A549 (cell line): ENCODE results near the gene NLK. TPM values are rescaled to one million over a fixed set of nuclear protein-coding genes. Genes with fewer than 3 reads are reported as not detected.
A peak's percentile ranks its signal among the peaks of the same experiment; 100 is the strongest.

ENCODE experiments used
- ATAC-seq, 2 experiments: fragments of 200-7000 bp in 1 of 2; fragments of >200 bp in 1 of 2; cut with Nextera tagmentation in 1 of 2; cut with Tn5 transposase in 1 of 2; 3 replicates each; pipeline versions ENCODE4 v1.8.0 to v1.9.1; 2018 to 2020; ENCODE audit warnings: mild to moderate bottlenecking in 1 of 2, moderate library complexity in 1 of 2
- CTCF ChIA-PET: fragments of 300-600 bp; sonication (Branson Sonifier 250); formaldehyde crosslinking; extraction: SDS; loops from one replicate; lab custom pipeline; 2021; ENCODE audit warnings: antibody characterized with exemption, inconsistent platforms; lab: Yijun Ruan, JAX
- POLR2A ChIA-PET: fragments of 350-600 bp; formaldehyde crosslinking; extraction: SDS; loops from one replicate; lab custom pipeline; 2021; ENCODE audit warnings: antibody characterized with exemption, inconsistent platforms; lab: Yijun Ruan, JAX
- DNase-seq, 2 experiments: peaks; one replicate each; pipeline versions ENCODE4 v3.0.0 to v3.0.0-alpha.2; 2011 to 2016; ENCODE audit warnings: low read depth in 1 of 2, low spot score in 1 of 2
- FAIRE-seq: peaks from 2 replicates; lab custom pipeline; 2011; peaks lifted over from hg19 to GRCh38; lab: Jason Lieb, UNC
- H3K27ac ChIP-seq, 2 experiments: fragments of >200 bp; sonication (Bioruptor Twin); formaldehyde crosslinking; 3 replicates each; pipeline ENCODE4 v1.5.1; 2016 to 2017
- H3K4me1 ChIP-seq: fragments of >200 bp; sonication (Bioruptor Twin); formaldehyde crosslinking; 3 replicates; pipeline ENCODE4 v1.6.1; 2016
- H3K4me2 ChIP-seq: fragments of >200 bp; sonication (Bioruptor Twin); formaldehyde crosslinking; 3 replicates; pipeline ENCODE4 v1.6.1; 2016
- H3K4me3 ChIP-seq: fragments of >200 bp; sonication (Bioruptor Twin); formaldehyde crosslinking; 3 replicates; pipeline ENCODE4 v1.5.1; 2016
- H3K9me3 ChIP-seq: fragments of >200 bp; sonication (Bioruptor Twin); formaldehyde crosslinking; 3 replicates; pipeline ENCODE4 v1.6.1; 2016
- CHD2 ChIP-seq: fragments of 150-350 bp; IDR thresholded peaks from 2 replicates; pipeline ENCODE4 v1.6.1; 2014; ENCODE audit warnings: low read length; ENCODE audit not compliant: partially characterized antibody
- CTCF ChIP-seq: fragments of >200 bp; sonication (Bioruptor Twin); formaldehyde crosslinking; IDR thresholded peaks from 3 replicates; pipeline ENCODE4 v1.5.1; 2016
- FOSL2 ChIP-seq, 2 experiments: fragments of 450-650 bp in 1 of 2; fragments of >200 bp in 1 of 2; sonication (Bioruptor Twin) in 1 of 2; formaldehyde crosslinking; IDR thresholded peaks; 2 replicates each; pipeline versions ENCODE4 v1.5.0 to v1.6.1; 2016 to 2020; ENCODE audit warnings: mild to moderate bottlenecking in 1 of 2, moderate library complexity in 1 of 2
- HEYL ChIP-seq: fragments of 250-450 bp; sonication (Bioruptor Pico); IDR thresholded peaks from 2 replicates; pipeline ENCODE4 v1.8.0; 2021; ENCODE audit warnings: mild to moderate bottlenecking, moderate library complexity
- HMGXB4 ChIP-seq: fragments of 250-450 bp; sonication (Bioruptor Pico); IDR thresholded peaks from 2 replicates; pipeline ENCODE4 v1.5.0; 2021; ENCODE audit warnings: mild to moderate bottlenecking, moderate library complexity, borderline replicate concordance
- HOXB5 ChIP-seq: fragments of 250-450 bp; sonication (Bioruptor Pico); IDR thresholded peaks from 2 replicates; pipeline ENCODE4 v1.5.0; 2020; ENCODE audit warnings: mild to moderate bottlenecking, moderate library complexity
- JUN ChIP-seq, 2 experiments: fragments of >200 bp; sonication (Bioruptor Twin); formaldehyde crosslinking; IDR thresholded peaks; 2 replicates in 1 of 2; 3 replicates in 1 of 2; pipeline ENCODE4 v1.6.1; 2016 to 2017
- JUNB ChIP-seq: fragments of >200 bp; sonication (Bioruptor Twin); formaldehyde crosslinking; IDR thresholded peaks from 2 replicates; pipeline ENCODE4 v1.6.1; 2016
- MYC ChIP-seq: IDR thresholded peaks from 2 replicates; pipeline ENCODE4 v1.6.1; 2012; ENCODE audit warnings: mild to moderate bottlenecking, inconsistent platforms, low read length, improper control_type of control experiment, borderline replicate concordance
- PBX3 ChIP-seq: IDR thresholded peaks from 2 replicates; pipeline ENCODE4 v1.6.1; 2012
- POLR2A ChIP-seq: IDR thresholded peaks from 2 replicates; pipeline ENCODE4 v1.6.1; 2012; ENCODE audit warnings: mild to moderate bottlenecking, low read length
- POLR2AphosphoS2 ChIP-seq: conservative IDR thresholded peaks from 2 replicates; pipeline ENCODE4 v1.6.1; 2012; ENCODE audit warnings: low read length, improper control_type of control experiment, inconsistent platforms
- RAD21 ChIP-seq, 2 experiments: fragments of >200 bp in 1 of 2; sonication (Bioruptor Twin) in 1 of 2; formaldehyde crosslinking in 1 of 2; IDR thresholded peaks in 1 of 2; conservative IDR thresholded peaks in 1 of 2; 2 replicates in 1 of 2; 3 replicates in 1 of 2; pipeline ENCODE4 v1.6.1; 2012 to 2018; ENCODE audit warnings: inconsistent platforms in 1 of 2
- RFX5 ChIP-seq: fragments of 450-650 bp; IDR thresholded peaks from 2 replicates; pipeline ENCODE4 v1.7.1; 2014; ENCODE audit warnings: antibody characterized with exemption, mild to moderate bottlenecking, moderate library complexity
- SMC3 ChIP-seq: fragments of >200 bp; sonication (Bioruptor Twin); formaldehyde crosslinking; IDR thresholded peaks from 3 replicates; pipeline ENCODE4 v1.6.1; 2018; ENCODE audit warnings: inconsistent platforms
- ZFP36 ChIP-seq: fragments of 450-650 bp; IDR thresholded peaks from 2 replicates; pipeline ENCODE4 v1.6.1; 2014; ENCODE audit warnings: borderline replicate concordance; ENCODE audit not compliant: partially characterized antibody
- WGBS: methylation state at CpG from one replicate; pipeline ENCODE4 v1.1.6; 2017; ENCODE audit errors: missing lambda C conversion rate; 5-methylcytosine and 5-hydroxymethylcytosine counted together
- polyA plus RNA-seq, 4 experiments: library from polyadenylated mRNA; depleted of rRNA in 3 of 4; stranded (reverse); fragments of >200 nt; fragmentation: RNase III in 1 of 4; extraction: RNeasy Plus Mini Kit Qiagen cat#74134 plus additional on column Dnase treatment in 1 of 4; gene quantifications; 2 replicates in 3 of 4; 3 replicates in 1 of 4; pipeline ENCODE4 v1.2.3, GENCODE V29; 2011 to 2017
- TF ChIP-seq, protein P1 (sequence below): IDR thresholded peaks from 2 replicates; pipeline ENCODE4 v1.6.1; 2012
- TF ChIP-seq, protein P2 (sequence below): fragments of >200 bp; sonication (Bioruptor Twin); formaldehyde crosslinking; IDR thresholded peaks from 3 replicates; pipeline ENCODE4 v1.6.1; 2016

The NLK gene
- polyA plus RNA-seq, 2 of the 4 experiments (the other 2 are of a cell fraction) = 11.8 to 26.5 TPM

DNA sequence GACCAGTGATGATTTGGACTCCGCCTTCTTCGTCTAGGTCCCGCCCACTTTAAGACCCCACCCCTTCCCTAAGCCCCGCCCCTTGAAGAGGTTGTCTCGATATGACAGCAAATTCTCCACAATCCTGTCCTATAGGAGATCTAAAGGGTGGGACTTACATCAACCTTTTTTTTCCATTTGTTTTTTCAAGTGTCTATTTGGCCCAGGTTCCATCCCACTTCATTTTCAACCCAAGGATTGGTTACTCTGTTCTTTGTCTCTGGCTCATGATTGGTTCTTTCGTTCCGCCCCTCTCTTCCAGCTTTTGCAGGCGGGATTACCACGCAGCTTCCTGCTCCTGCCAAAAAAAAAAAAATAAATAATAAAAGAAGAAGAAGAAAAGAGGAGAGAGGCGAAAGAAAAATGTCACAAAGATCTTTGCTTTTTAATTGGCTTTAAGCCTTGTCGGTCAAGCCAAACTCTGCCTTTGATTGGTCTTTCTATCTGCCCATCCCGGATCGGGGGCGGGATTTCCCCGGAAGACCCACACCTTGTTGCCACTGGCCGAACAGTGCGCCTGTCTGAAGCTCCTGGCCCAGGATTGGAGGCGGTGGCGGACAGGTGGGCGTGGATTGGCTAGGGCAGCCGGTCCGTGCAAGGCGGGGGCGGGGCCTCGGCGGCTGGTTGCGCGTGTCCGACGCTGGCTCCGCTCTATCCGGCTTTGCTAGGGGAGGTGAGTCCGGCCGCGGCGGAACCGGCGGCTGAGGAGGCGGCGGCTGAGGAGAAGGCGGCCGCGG is 1.2 kb upstream of the NLK start:
- POLR2A ChIA-PET = interaction anchor here (0.6 to 1.6 kb wide), 16 partner anchors 10 to 316 kb away, joined by 3 to 14 read pairs (median 4); partner anchors contain the start of genes POLDIP2 and TNFAIP1
- under 1% methylated on average over 29 of the region's 43 CpGs for WGBS
- Histone ChIP-seq H3K4me1 (peaks cover 29% of the 10 kb centered on the region), H3K4me2 (peak overlapping the region; percentile 84)
- ATAC-seq = peak; percentile 96 to 98
- peak; percentile 100 for TF ChIP-seq PBX3
- no peak for TF ChIP-seq POLR2AphosphoS2
- no peak for TF ChIP-seq ZFP36
- TF ChIP-seq CHD2 = peak; percentile 68
- TF ChIP-seq HEYL (CRISPR knock-in tag) = no peak
- no peak for TF ChIP-seq HMGXB4 (CRISPR knock-in tag)
- TF ChIP-seq, protein P1, sequence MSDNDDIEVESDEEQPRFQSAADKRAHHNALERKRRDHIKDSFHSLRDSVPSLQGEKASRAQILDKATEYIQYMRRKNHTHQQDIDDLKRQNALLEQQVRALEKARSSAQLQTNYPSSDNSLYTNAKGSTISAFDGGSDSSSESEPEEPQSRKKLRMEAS = peak; percentile 60; the same call in 1 of the 2 replicates
- TF ChIP-seq POLR2A = peak; percentile 88
- no peak for TF ChIP-seq MYC
- TF ChIP-seq, protein P2, sequence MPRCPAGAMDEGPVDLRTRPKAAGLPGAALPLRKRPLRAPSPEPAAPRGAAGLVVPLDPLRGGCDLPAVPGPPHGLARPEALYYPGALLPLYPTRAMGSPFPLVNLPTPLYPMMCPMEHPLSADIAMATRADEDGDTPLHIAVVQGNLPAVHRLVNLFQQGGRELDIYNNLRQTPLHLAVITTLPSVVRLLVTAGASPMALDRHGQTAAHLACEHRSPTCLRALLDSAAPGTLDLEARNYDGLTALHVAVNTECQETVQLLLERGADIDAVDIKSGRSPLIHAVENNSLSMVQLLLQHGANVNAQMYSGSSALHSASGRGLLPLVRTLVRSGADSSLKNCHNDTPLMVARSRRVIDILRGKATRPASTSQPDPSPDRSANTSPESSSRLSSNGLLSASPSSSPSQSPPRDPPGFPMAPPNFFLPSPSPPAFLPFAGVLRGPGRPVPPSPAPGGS = peak; percentile 89; the same call in 2 of the 3 replicates
- no peak for TF ChIP-seq HOXB5 (CRISPR knock-in tag)
- TF ChIP-seq RFX5 = 0 out of 2 replicates have a peak, but pooled peaks have one; percentile 39
- TF ChIP-seq JUNB = no peak
- TF ChIP-seq SMC3 = no peak
- TF ChIP-seq CTCF = no peak
- TF ChIP-seq, all 56 proteins: peak for 6
- peak overlapping the region; percentile 86 to 94 for H3K27ac ChIP-seq
- FAIRE-seq = peak; percentile 89
- no peaks in the 10 kb centered on the region for H3K9me3 ChIP-seq
- peak; percentile 99 to 100 for DNase-seq
- CTCF ChIA-PET = interaction anchor here (0.5 to 1.9 kb wide), 5 partner anchors 11 to 386 kb away, joined by 3 to 7 read pairs (median 3); no protein-coding TSS in a partner anchor
- peak overlapping the region; percentile 78 for H3K4me3 ChIP-seq

DNA sequence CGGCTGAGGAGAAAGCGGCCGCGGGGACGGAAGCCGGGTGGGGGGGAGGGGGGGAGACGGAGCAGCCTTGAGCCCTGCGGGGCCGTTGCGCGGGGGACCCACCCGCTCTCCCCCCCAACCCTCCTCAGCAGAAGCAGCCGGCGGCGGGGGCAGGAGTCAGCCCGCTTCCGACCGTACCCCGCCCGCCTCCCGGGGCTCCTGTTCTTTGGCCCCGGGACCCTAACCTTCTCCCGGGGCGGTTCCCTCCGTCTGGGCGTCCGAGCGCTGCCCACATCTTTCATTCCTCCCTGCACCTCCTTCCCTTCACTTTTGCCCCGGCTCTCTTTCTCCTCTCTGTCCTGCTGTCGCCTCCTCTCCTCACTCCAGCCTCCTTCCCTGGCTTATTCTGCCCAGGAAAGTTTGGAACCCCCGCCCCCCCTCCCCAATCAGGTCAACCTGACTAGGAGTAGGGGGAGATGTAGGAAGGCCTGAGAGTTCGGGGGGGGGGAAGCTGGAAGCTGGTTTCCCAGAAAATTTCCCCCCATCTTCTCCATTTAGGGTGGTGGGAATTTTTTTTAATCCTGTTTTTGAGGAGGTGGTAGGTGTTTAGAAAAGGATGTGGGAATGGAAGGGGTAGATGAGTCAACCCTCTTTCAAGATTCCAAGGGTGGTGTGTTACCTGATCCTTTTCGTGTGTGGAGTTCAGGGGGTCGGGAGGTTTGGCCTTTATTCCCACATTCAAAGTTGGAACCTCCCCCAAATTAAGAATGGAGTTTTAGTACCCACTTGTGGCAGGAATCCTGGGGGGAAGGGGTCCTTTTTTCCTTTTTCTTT is 427 bp upstream of the NLK start:
- 3% methylated on average over 21 of the region's 34 CpGs for WGBS
- TF ChIP-seq RAD21 (conservative IDR thresholded peaks at IDR 0.05 in 1 of 2, IDR thresholded peaks at IDR 0.05 in 1 of 2) (peak in 1 of 2 experiments; percentile 30; a peak in 1 of 5 replicates), JUN (IDR thresholded peaks at IDR 0.05) (peak in 1 of 2 experiments; percentile 62; a peak in 1 of 5 replicates), SMC3 (0 out of 3 replicates have a peak, but pooled peaks have one; percentile 11), FOSL2 (IDR thresholded peaks at IDR 0.05) (no peak), FOSL2 (CRISPR knock-in tag; IDR thresholded peaks at IDR 0.05) (no peak)
- TF ChIP-seq, protein P1 = peak; percentile 15; the same call in 1 of the 2 replicates
- ATAC-seq = peak; percentile 25 to 37
- Histone ChIP-seq H3K4me2 (peak overlapping the region; percentile 84), H3K4me1 (peaks cover 29% of the 10 kb centered on the region), H3K27ac (peak overlapping the region; percentile 86 to 94), H3K9me3 (no peaks in the 10 kb centered on the region), H3K4me3 (peak overlapping the region; percentile 78)
- FAIRE-seq = no peak
- ChIA-PET POLR2A (interaction anchor here (0.5 to 1.6 kb wide), 11 partner anchors 10 to 316 kb away, joined by 3 to 14 read pairs (median 5); partner anchors contain the start of genes POLDIP2 and TNFAIP1), CTCF (interaction anchor here (1.2 kb wide), 1 partner anchor 209 kb away, joined by 3 read pairs; no protein-coding TSS in a partner anchor)
- DNase-seq = peak in 1 of 2 experiments; percentile 35
